Muscle of leg (tissue), 11 donors: ENCODE results near the gene ADAM8. TPM values are rescaled to one million over a fixed set of nuclear protein-coding genes. Genes with fewer than 3 reads are reported as not detected.

Experiments used
- DNase-seq: peaks from one replicate; pipeline ENCODE4 v3.0.0; 2013
- H3K27ac ChIP-seq: one replicate; pipeline ENCODE4 v1.5.1; 2013; ENCODE audit warnings: mild to moderate bottlenecking, low read length, control low read depth
- H3K27me3 ChIP-seq: one replicate; pipeline ENCODE4 v1.6.1; 2013; ENCODE audit warnings: low read length; ENCODE audit not compliant: control insufficient read depth, insufficient read depth
- H3K36me3 ChIP-seq: one replicate; pipeline ENCODE4 v1.6.1; 2013; ENCODE audit warnings: low read length; ENCODE audit not compliant: control insufficient read depth, insufficient read depth
- H3K4me1 ChIP-seq: one replicate; pipeline ENCODE4 v1.6.1; 2013; ENCODE audit warnings: low read length; ENCODE audit not compliant: control insufficient read depth, insufficient read depth
- H3K4me3 ChIP-seq: one replicate; pipeline ENCODE4 v1.5.1; 2013; ENCODE audit warnings: low read length, control low read depth
- H3K9me3 ChIP-seq: replicated peaks from 2 replicates; pipeline ENCODE4 v1.6.1; 2013; ENCODE audit warnings: low read depth, low read length; ENCODE audit not compliant: control insufficient read depth
- WGBS: methylation state at CpG from one replicate; pipeline ENCODE4 v1.1.5; 2013; ENCODE audit warnings: missing lambda C conversion rate; ENCODE audit not compliant: insufficient coverage; 5-methylcytosine and 5-hydroxymethylcytosine counted together
- polyA plus RNA-seq, 8 donors: library from polyadenylated mRNA; unstranded; fragments of 120-200 nt; gene quantifications; one replicate each; pipeline versions ENCODE4 v1.2.1 to v1.2.3, GENCODE V29; 2013; ENCODE audit warnings: inconsistent platforms in 1 of 8, low replicate concordance in 1 of 8; ENCODE audit not compliant: insufficient read length in 8 of 8, insufficient read depth in 1 of 8
- total RNA-seq: library from RNA; stranded (reverse); fragments of 120-200 nt; gene quantifications from one replicate; pipeline ENCODE4 v1.2.4, GENCODE V29; 2013

Gene ADAM8
- total and polyA plus RNA-seq, 9 donors: 1.4 to 3.0 (median 1.9) TPM

GRCh38 chr10:133282846-133283390 lies 6.2 kb upstream of the ADAM8 start:
- DNase-seq: no peak
- H3K4me1 ChIP-seq: no peaks in the 10 kb centered on the region
- H3K9me3 ChIP-seq: no peaks in the 10 kb centered on the region
- H3K4me3 ChIP-seq: no peak overlapping the region
- 85% methylated on average over 23 of the region's 24 CpGs for WGBS
- peaks cover 81% of the 10 kb centered on the region for H3K36me3 ChIP-seq
- H3K27me3 ChIP-seq: peaks cover 6% of the 10 kb centered on the region
- no peak overlapping the region for H3K27ac ChIP-seq

DNA sequence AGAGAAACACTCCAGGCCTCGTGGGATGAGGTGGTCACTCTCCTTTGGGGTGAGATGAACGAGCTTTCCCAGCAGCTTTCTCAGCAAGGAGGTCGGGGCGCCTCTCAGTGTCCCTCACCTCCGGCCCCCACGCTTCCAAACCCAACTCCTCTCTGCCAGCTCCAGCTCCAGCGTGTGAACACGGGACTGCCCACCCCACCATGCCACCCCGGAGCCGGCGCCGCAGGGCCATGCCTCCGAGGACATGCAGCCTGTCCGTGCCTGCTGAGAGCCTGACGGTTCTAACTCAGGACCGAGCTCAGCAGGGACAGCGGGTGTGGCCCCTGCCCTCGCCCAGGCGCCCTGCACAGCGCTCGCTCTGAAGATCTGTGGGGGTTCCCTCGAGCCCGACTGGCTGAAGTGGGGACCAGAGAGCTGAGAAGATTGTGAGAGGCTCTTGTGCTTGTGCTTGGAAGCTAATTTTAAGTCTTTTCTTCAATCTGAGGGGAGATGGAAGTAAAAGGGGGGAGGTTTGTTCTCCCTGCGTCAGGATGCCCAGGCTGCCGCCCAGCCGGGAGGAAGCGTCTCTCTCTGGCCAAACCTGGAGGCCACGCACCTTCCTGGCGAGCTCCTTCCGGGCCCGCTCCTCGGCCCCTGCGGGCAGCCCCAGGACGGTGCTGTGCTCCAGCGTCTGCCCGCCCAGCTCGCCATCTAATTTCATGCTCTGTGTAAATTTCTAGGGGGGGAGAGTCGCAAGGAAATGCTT lies 5.1 kb upstream of the ADAM8 start:
- H3K27me3 ChIP-seq: peaks cover 15% of the 10 kb centered on the region
- WGBS: 90% methylated on average over 34 of the region's 38 CpGs
- no peaks in the 10 kb centered on the region for H3K9me3 ChIP-seq
- H3K4me3 ChIP-seq: no peak overlapping the region
- peaks cover 74% of the 10 kb centered on the region for H3K36me3 ChIP-seq
- no peak overlapping the region for H3K27ac ChIP-seq
- H3K4me1 ChIP-seq: peaks cover 6% of the 10 kb centered on the region
- DNase-seq: no peak

DNA sequence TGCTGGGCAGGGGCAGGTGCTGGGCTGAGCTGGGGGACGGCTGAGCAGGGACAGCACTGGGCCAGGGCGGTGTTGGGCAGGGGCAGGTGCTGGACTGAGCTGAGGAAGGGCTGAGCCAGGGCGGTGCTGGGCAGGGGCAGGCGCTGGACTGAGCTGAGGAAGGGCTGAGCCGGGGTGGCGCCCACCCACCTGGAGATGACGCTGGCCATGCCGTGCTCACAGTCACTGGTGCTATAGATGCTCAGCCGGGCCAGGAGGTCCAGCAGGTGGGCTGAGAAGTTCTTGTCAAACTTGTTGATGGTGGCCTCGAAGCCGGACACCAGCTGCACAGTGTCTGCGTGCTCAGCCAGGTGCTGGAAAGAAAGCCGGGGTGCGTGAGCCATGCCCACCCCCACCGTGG lies 4.4 kb upstream of the ADAM8 start:
- H3K9me3 ChIP-seq: no peaks in the 10 kb centered on the region
- H3K27me3 ChIP-seq: peaks cover 21% of the 10 kb centered on the region
- peaks cover 6% of the 10 kb centered on the region for H3K4me1 ChIP-seq
- H3K27ac ChIP-seq: no peak overlapping the region
- WGBS: 91% methylated on average over 10 of the region's 15 CpGs
- DNase-seq: no peak
- H3K36me3 ChIP-seq: peaks cover 68% of the 10 kb centered on the region
- H3K4me3 ChIP-seq: no peak overlapping the region

DNA sequence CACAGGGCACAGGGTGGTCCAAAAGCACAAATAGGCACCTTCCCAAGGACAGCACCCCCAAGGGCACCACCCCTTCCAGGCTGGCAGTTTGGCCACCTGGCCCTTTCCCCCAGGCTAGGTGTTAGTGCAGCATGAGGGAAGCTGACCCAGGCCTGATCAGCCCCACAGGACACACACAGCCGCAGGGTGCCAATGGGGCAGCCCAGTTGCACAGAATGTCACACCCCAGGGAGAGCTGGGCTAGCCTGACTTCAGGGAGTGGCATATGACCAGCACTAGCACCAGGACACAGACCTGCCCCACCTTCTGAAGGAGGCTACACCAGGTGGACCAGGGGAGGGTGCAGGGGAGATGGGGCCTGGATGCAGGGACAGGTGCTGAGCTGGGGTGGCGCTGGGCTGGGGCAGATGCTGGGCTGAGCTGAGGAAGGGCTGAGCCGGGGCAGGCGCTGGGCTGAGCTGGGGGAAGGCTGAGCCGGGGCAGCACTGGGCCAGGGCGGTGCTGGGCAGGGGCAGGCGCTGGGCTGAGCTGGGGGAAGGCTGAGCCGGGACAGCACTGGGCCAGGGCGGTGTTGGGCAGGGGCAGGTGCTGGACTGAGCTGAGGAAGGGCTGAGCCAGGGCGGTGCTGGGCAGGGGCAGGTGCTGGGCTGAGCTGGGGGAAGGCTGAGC lies 3.9 kb upstream of the ADAM8 start:
- WGBS: 93% methylated on average over 10 of the region's 10 CpGs
- H3K36me3 ChIP-seq: peaks cover 62% of the 10 kb centered on the region
- peaks cover 27% of the 10 kb centered on the region for H3K27me3 ChIP-seq
- H3K9me3 ChIP-seq: no peaks in the 10 kb centered on the region
- no peak for DNase-seq
- H3K27ac ChIP-seq: no peak overlapping the region
- H3K4me1 ChIP-seq: peaks cover 6% of the 10 kb centered on the region
- H3K4me3 ChIP-seq: no peak overlapping the region

GRCh38 chr10:133279326-133280226 lies 2.9 kb upstream of the ADAM8 start:
- DNase-seq: no peak
- Histone ChIP-seq H3K4me3 (no peak overlapping the region), H3K9me3 (no peaks in the 10 kb centered on the region), H3K4me1 (peaks cover 6% of the 10 kb centered on the region), H3K27me3 (peaks cover 36% of the 10 kb centered on the region), H3K36me3 (peaks cover 53% of the 10 kb centered on the region), H3K27ac (no peak overlapping the region)
- 85% methylated on average over 16 of the region's 24 CpGs for WGBS

DNA sequence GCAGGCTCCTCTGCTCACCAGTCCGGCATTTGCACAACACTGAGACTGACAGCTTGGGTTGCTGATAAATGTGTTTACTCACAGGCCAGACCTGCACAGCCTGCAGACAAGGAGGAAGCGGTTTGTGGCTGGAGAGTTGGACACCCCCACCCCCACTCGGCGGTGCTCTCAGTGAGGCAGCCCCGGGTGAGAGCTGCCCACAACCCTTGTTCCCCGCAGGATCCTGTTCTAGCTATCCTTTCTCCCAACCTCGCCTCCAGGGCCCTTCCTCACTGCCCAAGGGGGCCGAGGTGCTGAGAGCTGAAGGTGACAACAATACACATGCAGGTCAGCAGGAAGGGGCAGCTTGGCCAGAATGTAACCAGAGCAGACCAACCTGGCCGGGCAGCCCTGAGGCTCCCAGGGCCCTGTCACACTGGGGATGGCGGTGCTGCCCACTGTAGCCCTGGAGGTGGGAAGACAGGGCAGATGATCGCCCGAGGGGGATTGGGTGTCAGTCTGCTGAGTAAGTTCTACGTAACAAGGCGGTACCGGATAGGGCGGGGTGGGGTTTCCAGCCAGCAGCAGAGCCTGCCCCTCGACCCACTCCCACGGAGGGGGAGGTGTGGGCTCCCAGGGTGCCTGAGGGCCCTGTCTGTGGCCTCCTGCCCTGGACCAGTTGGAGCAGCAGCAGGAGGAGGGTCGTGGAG lies 2.1 kb upstream of the ADAM8 start:
- H3K4me3 ChIP-seq: no peak overlapping the region
- DNase-seq: no peak
- 70% methylated on average over 16 of the region's 19 CpGs for WGBS
- no peak overlapping the region for H3K27ac ChIP-seq
- no peaks in the 10 kb centered on the region for H3K9me3 ChIP-seq
- H3K4me1 ChIP-seq: peaks cover 6% of the 10 kb centered on the region
- H3K36me3 ChIP-seq: peaks cover 44% of the 10 kb centered on the region
- peaks cover 39% of the 10 kb centered on the region for H3K27me3 ChIP-seq

GRCh38 chr10:133277993-133278576 lies 1.4 kb upstream of the ADAM8 start:
- DNase-seq: no peak
- peaks cover 39% of the 10 kb centered on the region for H3K27me3 ChIP-seq
- WGBS: 62% methylated on average over 9 of the region's 12 CpGs
- peaks cover 6% of the 10 kb centered on the region for H3K4me1 ChIP-seq
- peaks cover 38% of the 10 kb centered on the region for H3K36me3 ChIP-seq
- H3K9me3 ChIP-seq: no peaks in the 10 kb centered on the region
- H3K27ac ChIP-seq: no peak overlapping the region
- H3K4me3 ChIP-seq: no peak overlapping the region

- Histone ChIP-seq H3K4me3 (no peak overlapping the region), H3K36me3 (peaks cover 31% of the 10 kb centered on the region), H3K27me3 (peaks cover 39% of the 10 kb centered on the region), H3K9me3 (no peaks in the 10 kb centered on the region), H3K27ac (no peak overlapping the region), H3K4me1 (peaks cover 6% of the 10 kb centered on the region)
- 60% methylated on average over 17 of the region's 25 CpGs for WGBS
- DNase-seq: no peak
Observed at GRCh38 chr10:133277277-133277992, 767 bp upstream of the ADAM8 start.

DNA sequence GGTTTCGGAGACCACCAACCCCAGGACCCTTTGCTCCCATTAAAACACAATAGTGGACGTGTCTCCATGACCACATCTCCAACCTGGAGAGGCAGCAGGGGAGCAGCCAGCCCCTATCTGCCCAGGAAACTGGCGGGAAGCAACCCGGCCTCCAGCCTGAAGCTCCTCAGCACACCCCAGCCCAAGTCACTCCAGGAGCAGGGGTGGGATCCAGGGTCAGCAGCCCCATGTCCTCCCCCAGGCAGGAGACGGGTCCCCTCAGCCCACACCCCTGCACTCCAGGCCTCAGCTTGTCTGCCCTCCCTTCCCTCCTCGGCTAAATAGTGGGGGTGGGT lies 601 bp downstream of the ADAM8 start:
- Histone ChIP-seq H3K9me3 (no peaks in the 10 kb centered on the region), H3K4me3 (no peak overlapping the region), H3K4me1 (peaks cover 6% of the 10 kb centered on the region), H3K36me3 (peaks cover 18% of the 10 kb centered on the region), H3K27me3 (peaks cover 39% of the 10 kb centered on the region), H3K27ac (no peak overlapping the region)
- 31% methylated on average over 4 of the region's 6 CpGs for WGBS
- no peak for DNase-seq
